ENCODE results near the gene ADGRL2. TPM values are rescaled to one million over a fixed set of nuclear protein-coding genes. Genes with fewer than 3 reads are reported as not detected.

The ADGRL2 gene
- total RNA-seq, 1 donor from 2014 or later: 270 TPM

DNA sequence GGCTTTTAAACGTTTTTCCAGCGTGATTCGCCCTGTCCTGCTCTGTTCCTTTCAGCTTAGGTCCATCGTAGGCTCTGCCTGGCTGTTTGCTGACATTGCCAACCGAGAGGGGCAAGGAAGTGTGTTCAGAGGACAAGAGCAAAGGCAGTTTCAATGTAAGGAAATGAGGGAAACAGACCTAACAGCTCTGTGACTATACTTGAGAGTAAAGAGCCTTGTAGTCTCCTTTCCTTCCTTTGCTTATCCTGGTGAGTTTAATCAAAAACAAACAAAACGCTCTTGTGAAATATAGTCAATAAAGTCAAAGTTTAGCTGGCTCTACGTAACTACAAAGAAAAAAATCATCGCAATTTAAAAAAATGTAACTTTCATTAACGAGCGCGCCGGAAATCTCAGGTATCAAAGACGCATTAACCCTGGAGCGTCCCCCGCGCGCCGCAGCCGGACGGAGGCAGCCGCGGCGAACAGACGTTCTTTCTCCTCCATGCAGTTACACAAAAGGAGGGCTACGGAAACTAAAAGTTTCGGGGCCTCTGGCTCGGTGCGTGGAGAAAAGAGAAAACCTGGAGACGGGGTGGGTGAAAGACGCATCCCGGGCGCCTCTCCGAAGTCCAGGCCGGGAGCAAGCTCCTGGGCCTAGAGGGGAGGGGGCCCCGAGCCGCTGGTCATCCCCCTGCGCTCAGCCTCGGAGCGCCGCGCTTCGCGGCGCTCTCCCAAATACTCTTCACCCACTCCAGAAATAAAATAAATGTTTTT lies 617 bp upstream of the ADGRL2 start:
- H3K9me3 ChIP-seq (ENCODE audit: low read depth): no peaks in the 10 kb centered on the region
- H4K20me1 ChIP-seq (ENCODE audit: low read depth): peaks cover 32% of the 10 kb centered on the region
- peaks cover 56% of the 10 kb centered on the region for H3F3A ChIP-seq (ENCODE audit: low read depth)
- H3K4me1 Mint-ChIP-seq: peaks cover 20% of the 10 kb centered on the region
- peaks cover 67% of the 10 kb centered on the region for H3K79me2 ChIP-seq (ENCODE audit: low read depth)
- H3K9me3 Mint-ChIP-seq: no peaks in the 10 kb centered on the region
- peak overlapping the region; percentile 100 for H3K27ac Mint-ChIP-seq
- H3K4me3 Mint-ChIP-seq: peak overlapping the region; percentile 99
- DNase-seq (ENCODE audit: low spot score): peak; percentile 94
- H3K9ac ChIP-seq: peak overlapping the region; percentile 54
- peaks cover 35% of the 10 kb centered on the region for H3K4me1 ChIP-seq
- peak overlapping the region; percentile 97 for H3K27ac ChIP-seq
- H3K4me3 ChIP-seq: peak overlapping the region; percentile 98
- H3K4me2 ChIP-seq: peak overlapping the region; percentile 86
- peak overlapping the region; percentile 65 for H2AFZ ChIP-seq (replicated peaks)
- H3K27me3 ChIP-seq: no peaks in the 10 kb centered on the region
- no peak for TF ChIP-seq EZH2phosphoT487 (IDR thresholded peaks at IDR 0.05)
- TF ChIP-seq, protein P1, sequence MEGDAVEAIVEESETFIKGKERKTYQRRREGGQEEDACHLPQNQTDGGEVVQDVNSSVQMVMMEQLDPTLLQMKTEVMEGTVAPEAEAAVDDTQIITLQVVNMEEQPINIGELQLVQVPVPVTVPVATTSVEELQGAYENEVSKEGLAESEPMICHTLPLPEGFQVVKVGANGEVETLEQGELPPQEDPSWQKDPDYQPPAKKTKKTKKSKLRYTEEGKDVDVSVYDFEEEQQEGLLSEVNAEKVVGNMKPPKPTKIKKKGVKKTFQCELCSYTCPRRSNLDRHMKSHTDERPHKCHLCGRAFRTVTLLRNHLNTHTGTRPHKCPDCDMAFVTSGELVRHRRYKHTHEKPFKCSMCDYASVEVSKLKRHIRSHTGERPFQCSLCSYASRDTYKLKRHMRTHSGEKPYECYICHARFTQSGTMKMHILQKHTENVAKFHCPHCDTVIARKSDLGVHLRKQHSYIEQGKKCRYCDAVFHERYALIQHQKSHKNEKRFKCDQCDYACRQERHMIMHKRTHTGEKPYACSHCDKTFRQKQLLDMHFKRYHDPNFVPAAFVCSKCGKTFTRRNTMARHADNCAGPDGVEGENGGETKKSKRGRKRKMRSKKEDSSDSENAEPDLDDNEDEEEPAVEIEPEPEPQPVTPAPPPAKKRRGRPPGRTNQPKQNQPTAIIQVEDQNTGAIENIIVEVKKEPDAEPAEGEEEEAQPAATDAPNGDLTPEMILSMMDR (IDR thresholded peaks at IDR 0.05): no peak
- no peak for TF ChIP-seq EZH2 (IDR thresholded peaks at IDR 0.05)
- no peaks in the 10 kb centered on the region for H3K36me3 Mint-ChIP-seq
- H3K27me3 Mint-ChIP-seq (ENCODE audit: insufficient read depth, low read depth): peaks cover 11% of the 10 kb centered on the region
- no peaks in the 10 kb centered on the region for H3K36me3 ChIP-seq

DNA sequence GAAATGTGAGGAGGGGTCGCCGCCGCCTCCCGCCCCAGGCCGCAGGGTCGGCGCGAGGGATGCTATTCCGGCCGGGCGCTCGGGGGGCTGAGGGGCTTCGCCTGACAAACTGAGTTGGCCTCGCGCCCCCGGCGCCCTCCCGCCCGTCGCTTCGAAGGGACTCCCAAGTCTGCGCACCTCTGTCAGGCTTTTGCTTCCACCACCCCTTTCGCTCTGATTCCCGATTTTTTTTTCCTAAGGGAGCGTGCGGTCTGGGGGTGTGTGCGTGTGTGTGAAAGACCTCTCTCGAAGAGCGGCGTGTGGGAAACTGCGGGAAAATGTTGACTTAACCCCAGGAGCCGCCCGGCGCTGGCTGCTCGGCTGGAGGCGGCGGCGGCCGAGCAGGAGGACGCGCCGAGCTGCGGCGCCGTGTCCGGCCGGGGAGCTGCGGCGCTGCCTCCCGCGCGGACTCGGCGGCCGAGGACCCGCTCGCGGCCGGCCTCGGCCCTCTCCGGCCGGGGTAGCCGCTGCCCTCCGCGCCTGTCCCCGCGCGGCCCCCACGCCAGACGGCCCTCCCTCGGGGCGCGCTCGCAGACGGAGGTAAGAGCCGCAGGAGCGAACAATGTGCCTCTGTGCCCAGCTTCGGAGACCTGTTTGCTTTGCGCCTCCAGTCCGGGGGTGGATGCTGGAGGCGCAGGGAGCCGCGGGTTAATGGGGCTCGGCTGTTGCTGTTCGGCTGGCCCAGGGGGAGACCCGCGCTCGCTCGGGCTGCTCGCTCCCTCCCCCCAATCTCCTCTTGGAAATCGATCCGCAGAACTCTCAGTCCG lies 1.1 kb downstream of the ADGRL2 start:
- H3K27me3 ChIP-seq: no peaks in the 10 kb centered on the region
- Mint-ChIP-seq H3K9me3 (no peaks in the 10 kb centered on the region), H3K27ac (peak overlapping the region; percentile 99), H3K4me1 (peaks cover 37% of the 10 kb centered on the region), H3K36me3 (no peaks in the 10 kb centered on the region), H3K4me3 (peak overlapping the region; percentile 99), H3K27me3 (ENCODE audit: insufficient read depth, low read depth) (peaks cover 11% of the 10 kb centered on the region)
- no peaks in the 10 kb centered on the region for H3K9me3 ChIP-seq (ENCODE audit: low read depth)
- peaks cover 49% of the 10 kb centered on the region for H4K20me1 ChIP-seq (ENCODE audit: low read depth)
- peaks cover 50% of the 10 kb centered on the region for H3K4me1 ChIP-seq
- H3K36me3 ChIP-seq: no peaks in the 10 kb centered on the region
- peak overlapping the region; percentile 98 for H3K4me3 ChIP-seq
- H3K4me2 ChIP-seq: peak overlapping the region; percentile 88
- TF ChIP-seq, protein P1 (IDR thresholded peaks at IDR 0.05): no peak
- TF ChIP-seq EZH2 (IDR thresholded peaks at IDR 0.05) (no peak), EZH2phosphoT487 (IDR thresholded peaks at IDR 0.05) (no peak)
- peaks cover 84% of the 10 kb centered on the region for H3K79me2 ChIP-seq (ENCODE audit: low read depth)
- peak; percentile 62 for DNase-seq (ENCODE audit: low spot score)
- peak overlapping the region; percentile 97 for H3K27ac ChIP-seq
- no peak overlapping the region for H2AFZ ChIP-seq (replicated peaks)
- peaks cover 66% of the 10 kb centered on the region for H3F3A ChIP-seq (ENCODE audit: low read depth)
- H3K9ac ChIP-seq: peak overlapping the region; percentile 86

DNA sequence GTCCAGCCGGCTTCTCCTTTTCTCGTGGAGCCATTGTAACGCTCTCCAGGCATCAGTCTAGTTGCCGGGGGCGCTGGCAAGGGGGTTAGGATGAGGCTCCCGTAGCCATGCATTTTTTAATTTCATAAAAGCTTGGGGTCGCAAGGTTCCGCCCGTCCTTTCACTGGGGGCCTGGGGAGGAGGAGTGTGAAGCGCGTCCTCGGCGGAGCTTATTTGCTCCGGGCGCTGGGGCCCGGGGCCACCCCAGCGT lies 1.6 kb downstream of the ADGRL2 start:
- TF ChIP-seq EZH2phosphoT487 (IDR thresholded peaks at IDR 0.05) (no peak), EZH2 (IDR thresholded peaks at IDR 0.05) (no peak)
- TF ChIP-seq, protein P1 (IDR thresholded peaks at IDR 0.05): no peak
- no peak overlapping the region for H2AFZ ChIP-seq (replicated peaks)

More for the DNA sequence above, 1.6 kb downstream of the ADGRL2 start:
- Histone ChIP-seq H3K9ac (peak overlapping the region; percentile 86), H4K20me1 (ENCODE audit: low read depth) (peaks cover 55% of the 10 kb centered on the region), H3F3A (ENCODE audit: low read depth) (peaks cover 66% of the 10 kb centered on the region), H3K36me3 (no peaks in the 10 kb centered on the region), H3K79me2 (ENCODE audit: low read depth) (peaks cover 90% of the 10 kb centered on the region), H3K4me2 (peak overlapping the region; percentile 88), H3K9me3 (ENCODE audit: low read depth) (no peaks in the 10 kb centered on the region), H3K4me1 (peaks cover 50% of the 10 kb centered on the region), H3K27ac (peak overlapping the region; percentile 97), H3K27me3 (no peaks in the 10 kb centered on the region), H3K4me3 (peak overlapping the region; percentile 98)
- no peaks in the 10 kb centered on the region for H3K9me3 Mint-ChIP-seq
- DNase-seq (ENCODE audit: low spot score): peak; percentile 53
- peak overlapping the region; percentile 99 for H3K27ac Mint-ChIP-seq
- H3K4me3 Mint-ChIP-seq: peak overlapping the region; percentile 99
- no peaks in the 10 kb centered on the region for H3K36me3 Mint-ChIP-seq
- peaks cover 37% of the 10 kb centered on the region for H3K4me1 Mint-ChIP-seq
- peaks cover 11% of the 10 kb centered on the region for H3K27me3 Mint-ChIP-seq (ENCODE audit: insufficient read depth, low read depth)

Measured in neural progenitor cell (in vitro differentiated cells).